Spleen (tissue), 7 donors: ENCODE data around the gene ATP8A2.

ENCODE experiments used
- CTCF ChIP-seq, 11 experiments: fragments of 200-600 bp in 7 of 11; fragments of 450-650 bp in 4 of 11; sonication (generic) in 4 of 11; IDR thresholded peaks in 8 of 11; conservative IDR thresholded peaks in 3 of 11; 1 replicate in 7 of 11; 2 replicates in 4 of 11; pipeline versions ENCODE4 v1.4.0 to v1.8.0; 2016 to 2021; ENCODE audit warnings: antibody characterized with exemption in 11 of 11, inconsistent platforms in 4 of 11, mild to moderate bottlenecking in 1 of 11
- POLR2A ChIP-seq, 3 donors: fragments of 450-650 bp; IDR thresholded peaks; one replicate each; pipeline ENCODE4 v1.5.1; 2017; ENCODE audit warnings: antibody characterized with exemption in 3 of 3, mild to moderate bottlenecking in 1 of 3
- POLR2AphosphoS5 ChIP-seq, 3 donors: sonication (generic); formaldehyde crosslinking; IDR thresholded peaks; one replicate each; pipeline ENCODE4 v1.5.1; 2017; ENCODE audit warnings: antibody characterized with exemption in 3 of 3
- donor health status: DM: no; HTN: no; CAD: no; lungs with moderate emphysema.
- donor health status: DM: no; HTN: no; CAD: no.
- donor health status: DM: no; HTN: no; CAD: no.

- TF ChIP-seq CTCF (IDR thresholded peaks at IDR 0.05 in 8 of 11, conservative IDR thresholded peaks at IDR 0.05 in 3 of 11) (no peak), POLR2AphosphoS5 (IDR thresholded peaks at IDR 0.05) (no peak), POLR2A (IDR thresholded peaks at IDR 0.05) (no peak)
Measured at GRCh38 chr13:25598421-25598820, 226.6 kb downstream of the ATP8A2 start.
